Measurements from ENCODE around the gene CREB3L1.
A peak's percentile ranks its signal among the peaks of the same experiment; 100 is the strongest.

CREB3L1 gene

DNA sequence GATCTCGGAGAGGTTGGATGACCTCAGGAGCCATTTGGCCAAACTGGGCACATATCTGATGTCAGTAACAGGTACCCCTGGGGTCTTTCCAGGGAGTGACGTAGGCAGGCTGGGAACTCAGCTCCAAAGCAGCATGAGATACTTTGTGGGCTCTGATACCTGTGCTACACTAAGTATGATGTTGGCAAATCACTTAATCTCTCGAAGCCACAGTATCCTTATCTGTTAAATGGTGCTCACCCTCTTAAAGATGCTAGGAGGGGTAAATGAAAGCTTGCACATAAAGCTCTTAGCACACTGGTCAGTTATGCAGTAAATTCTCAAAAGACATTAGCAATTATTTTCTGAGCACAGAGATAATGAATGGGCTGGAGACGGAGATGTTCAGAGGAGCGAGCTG, 52.7 kb downstream of the CREB3L1 start:
- no peak for DNase-seq

DNA sequence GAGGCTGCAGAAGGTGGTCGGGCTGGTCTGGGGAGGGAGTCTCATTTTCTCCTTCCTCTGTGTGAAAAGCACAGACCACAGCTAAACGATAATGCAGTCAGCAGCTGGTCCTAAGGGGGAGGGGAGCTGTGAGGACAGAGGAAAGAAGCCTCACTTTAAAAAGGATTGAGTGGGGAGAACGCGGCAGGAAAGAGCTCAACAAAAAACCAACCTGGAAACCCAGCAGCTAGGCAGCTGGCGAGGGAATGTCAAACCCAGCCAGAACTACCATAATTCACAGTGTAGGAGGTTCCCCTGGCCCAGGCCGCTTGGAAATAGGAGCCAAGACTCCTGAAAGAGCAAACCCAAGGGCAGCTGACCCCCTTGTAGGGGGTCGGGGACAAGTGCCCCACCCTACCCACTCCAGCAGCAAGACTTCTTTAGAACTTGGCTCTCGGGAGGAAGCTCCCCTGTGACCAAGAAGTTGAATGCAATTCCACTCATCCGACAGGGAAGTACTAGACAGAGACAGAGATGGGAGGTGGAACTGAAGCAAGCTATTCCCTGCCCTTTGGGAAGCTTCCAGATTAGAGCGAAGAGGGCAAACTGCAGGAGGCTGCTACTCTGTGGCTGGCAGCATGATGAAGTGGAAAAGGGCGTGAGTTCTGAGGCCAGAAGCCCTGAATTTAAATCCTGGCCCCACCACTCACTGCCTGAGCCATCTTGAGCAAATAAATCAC, 53.3 kb downstream of the CREB3L1 start:
- no peak for DNase-seq

DNA sequence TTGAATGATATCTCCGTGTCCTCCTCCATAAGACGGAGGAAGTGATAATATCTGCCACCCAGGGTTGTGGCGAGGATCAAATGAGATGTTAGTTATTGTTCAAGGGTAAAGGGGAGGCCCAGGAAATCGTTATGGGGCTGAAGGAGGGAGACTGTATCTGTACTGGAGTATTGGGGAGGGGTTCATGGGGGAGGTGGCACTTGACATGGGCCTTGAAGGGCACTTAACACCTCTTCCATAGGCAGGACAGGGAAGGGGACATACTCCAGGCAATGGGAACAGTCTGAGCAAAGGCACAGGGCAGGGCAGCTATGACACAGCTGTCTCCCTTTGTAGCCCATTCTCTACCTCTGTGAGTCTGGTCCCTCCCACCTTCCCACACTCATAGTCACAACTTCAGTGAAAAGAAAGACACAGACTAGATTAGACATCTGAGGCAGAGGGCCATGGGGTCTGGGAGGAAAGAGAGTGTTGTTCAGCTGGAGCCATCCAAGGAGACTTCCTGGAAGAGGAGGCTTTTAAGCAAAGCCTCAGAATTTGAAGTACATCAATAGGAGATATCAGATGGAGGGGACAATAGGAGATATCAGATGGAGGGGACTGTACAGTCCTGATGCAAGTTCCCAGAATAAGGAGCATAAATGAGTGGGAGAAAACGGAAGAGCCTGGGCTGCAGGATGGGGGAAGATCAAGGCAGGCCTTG, 54.0 kb downstream of the CREB3L1 start:
- no peak for DNase-seq

DNA sequence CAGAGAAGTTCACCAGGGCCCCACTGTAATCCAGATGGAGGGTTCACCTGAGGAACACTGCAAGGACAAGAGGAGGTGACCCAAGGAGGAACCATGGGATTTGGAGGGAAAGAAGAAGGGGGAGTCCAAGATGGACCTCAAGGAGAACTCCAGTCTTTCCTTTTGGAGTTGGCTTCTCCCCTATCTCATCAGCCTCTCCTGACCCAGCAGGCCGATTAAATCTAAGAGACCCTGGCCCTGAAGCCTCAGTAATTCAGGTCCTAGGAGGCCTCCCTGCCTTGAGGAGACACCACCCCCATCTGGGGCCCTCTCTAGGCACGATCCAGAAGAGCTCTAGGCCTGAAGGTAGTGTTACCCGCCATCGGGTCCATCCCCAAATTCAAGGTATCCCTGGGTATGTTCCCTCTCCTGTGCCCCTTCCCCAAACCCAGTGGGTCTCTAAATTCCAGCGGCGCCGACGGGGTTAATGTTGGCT, 54.7 kb downstream of the CREB3L1 start:
- DNase-seq: no peak

DNA sequence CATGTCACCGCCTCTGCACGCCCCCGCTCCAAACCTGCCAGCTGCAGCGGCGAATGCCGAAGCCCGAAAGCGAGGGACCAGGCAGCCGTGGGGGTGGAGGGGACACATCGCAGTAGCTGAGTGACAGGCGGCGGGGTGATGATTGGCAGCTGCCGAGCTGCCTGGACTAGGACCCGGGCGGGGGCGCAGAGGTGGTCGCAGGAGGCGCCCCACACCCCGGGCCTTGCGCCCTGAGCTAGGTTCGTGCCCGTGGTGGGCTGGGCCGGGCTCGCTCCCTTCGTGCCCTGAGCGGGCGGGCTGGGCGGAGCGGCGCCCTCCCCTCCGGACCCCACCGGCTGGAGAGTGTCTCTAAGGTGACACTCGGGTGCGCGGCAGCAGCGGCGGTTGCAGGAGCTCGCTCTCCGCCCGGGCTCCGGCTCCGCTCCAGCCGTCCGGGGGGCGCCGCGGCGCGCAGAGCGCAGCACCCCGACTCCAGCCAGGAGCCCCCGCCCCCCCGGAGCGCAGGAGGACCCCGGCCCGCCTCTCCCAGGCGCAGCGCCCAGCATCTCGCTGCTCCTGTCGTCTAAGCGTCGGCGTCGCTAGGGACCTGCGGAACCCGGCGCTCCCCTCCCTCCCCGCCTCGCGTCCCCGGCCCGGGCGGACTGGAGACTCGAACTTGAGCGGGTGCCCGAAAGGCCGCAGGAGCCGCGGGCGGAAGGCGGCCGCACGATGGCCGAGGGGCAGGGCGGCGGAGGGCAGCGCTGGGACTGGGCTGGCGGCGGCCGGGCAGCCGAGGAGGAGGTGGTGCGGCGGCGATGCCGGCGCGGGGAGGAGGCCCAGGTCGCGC, 55.3 kb downstream of the CREB3L1 start:
- no peak for DNase-seq

DNA sequence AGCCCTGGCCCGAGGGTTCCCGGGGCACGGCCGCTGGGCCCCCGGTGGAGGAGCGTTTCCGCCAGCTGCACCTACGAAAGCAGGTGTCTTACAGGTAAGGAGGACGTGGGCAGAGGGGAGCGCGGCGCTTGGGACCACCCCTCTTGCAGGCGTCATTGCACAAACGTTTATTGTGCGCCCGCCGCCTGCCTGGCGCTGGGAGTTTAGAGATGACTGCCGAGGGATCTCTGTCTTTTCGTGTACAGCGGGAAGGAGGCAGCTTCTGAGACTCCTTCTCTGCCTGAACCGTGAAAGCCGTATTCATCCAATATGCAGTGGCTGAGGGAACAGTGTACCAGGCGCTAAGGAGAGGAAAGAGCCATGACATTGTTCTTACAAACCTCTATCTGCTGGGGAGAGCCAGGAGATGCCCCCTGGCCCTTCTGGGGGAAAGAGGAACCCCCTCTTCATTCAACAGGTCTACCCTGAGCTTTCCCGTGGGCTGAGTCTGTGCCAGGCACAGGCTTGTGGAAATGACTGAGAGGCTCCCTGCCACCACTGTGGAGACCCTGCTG, 56.0 kb downstream of the CREB3L1 start:
- DNase-seq: no peak

DNA sequence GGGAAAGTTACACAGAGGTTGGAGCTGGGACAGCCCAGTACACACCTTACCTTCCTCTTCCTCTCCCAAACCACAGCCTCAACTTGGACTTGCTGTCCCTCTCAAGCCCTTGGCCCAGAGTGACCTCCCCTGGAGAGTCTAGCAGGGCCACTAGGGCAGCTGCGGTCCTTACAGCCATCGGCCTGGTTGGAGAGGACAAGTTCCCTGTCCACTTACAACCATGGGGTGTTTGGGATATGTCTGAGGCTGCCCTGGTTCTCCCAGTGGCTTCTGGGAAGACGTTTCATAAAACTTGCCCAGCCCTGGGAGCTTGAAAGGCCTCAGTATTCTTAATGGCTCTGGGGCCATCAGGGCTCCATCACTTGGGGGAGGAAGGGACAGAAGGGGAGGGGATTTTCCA, 56.7 kb downstream of the CREB3L1 start:
- no peak for DNase-seq

DNA sequence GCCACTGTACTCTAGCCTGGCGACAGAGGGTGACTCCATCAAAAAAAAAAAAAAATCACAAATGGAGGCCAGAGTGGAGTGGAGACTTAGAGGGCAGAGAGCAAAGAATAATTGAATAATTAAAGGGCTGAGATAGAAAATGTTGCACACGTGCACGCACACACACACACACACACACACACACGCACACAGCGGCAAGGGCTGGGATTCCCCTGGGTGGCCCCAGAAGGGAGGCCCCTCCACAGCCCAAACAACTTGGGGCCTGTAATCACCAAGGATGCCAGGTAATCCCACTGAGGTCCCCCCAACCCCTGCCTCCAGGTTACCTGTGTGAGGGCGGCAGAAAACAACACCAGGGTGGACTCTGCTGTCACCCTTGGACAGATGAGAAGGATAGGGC, 57.8 kb downstream of the CREB3L1 start:
- DNase-seq: no peak

DNA sequence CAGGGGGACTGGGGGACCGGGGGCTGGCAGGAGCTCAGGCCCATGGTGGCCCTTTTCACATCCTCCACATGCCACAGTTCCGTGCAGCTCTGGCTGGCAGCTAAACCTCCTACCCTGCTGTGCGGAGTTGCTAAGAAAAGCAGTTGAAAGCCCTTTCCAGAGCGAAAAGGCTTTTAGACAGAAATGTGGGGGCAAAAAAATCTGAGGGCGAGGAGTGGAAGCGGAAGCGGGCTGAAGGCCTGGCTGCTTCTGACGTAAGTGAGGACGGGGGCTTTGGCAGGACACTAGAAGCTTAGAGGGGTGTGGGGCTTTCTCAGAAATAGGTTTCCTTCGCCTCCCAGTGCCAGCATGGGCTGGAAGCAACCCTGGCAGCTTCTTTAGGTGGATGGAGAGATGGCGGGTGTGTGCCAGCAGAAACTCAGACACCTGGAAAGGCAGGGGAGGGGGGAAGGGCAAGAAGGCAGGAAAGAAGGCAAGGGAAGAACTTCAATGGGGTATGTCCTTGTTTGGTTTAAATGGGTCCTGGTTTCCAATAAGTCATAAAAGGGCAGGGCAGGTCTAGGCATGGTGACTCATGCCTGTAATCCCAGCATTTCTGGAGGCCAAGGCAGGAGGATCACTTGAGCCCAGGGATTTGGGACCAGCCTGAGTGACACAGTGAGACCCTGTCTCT, 58.6 kb downstream of the CREB3L1 start:
- DNase-seq: no peak

DNA sequence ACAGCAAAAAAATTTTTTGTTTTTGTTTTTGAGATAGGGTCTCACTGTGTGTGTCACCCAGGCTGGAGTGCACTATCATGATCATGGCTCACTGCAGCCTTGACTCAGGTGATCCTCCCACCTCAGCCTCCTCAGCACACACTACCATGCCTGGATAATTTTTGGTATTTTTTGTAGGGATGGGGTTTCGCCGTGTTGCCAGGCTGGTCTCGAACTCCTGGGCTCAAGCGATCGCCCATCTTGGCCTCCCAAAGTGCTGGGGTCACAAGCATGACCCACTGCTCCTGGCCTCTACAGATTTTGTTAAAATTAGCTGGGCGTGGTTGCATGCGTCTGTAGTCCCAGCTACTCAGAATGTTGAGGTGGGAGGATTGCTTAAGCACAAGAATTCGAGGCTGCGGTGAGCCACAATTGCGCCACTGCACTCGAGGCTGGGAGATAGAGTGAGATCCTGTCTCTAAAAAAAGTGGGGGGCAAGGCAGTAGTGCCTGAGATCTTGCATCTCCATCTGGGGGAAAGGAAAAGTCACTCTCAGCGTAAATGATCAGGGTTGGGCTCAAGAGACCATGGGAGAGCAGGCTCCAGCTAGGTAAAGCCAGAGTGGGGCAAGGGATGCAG, 59.2 kb downstream of the CREB3L1 start:
- DNase-seq: no peak

DNA sequence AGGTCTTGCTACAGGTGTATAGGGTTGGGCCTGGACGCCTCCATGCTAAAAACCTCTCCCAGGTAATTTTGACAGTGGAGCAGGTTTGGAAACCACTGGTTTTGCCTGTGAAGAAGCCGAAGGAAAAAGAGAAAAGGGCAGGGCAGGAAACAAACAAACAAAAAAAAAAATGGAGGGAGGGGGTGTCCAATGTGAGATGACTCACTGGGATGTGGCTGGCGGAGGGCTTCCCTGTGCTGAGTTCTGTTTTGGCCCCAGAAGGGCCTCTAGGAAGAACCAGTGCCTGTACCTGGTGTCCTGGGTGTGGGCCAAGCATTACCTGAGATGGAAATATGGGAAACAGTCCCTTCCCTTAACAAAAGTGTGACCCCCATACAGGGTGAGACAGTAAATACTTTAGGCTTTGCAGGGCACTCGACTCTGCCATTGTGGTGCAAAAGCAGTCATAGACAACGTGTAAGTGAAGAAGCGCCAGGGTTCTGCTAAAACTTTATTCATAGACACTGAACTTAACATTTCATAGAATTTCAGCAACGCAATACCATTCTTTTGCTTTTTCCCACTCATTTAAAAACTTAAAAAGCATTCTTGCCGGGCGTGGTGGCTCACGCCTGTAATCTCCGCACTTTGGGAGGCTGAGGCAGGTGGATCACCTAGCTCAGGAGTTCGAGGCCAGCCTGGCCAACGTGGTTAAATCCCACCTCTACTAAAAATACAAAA, 60.3 kb downstream of the CREB3L1 start:
- no peak for DNase-seq

DNA sequence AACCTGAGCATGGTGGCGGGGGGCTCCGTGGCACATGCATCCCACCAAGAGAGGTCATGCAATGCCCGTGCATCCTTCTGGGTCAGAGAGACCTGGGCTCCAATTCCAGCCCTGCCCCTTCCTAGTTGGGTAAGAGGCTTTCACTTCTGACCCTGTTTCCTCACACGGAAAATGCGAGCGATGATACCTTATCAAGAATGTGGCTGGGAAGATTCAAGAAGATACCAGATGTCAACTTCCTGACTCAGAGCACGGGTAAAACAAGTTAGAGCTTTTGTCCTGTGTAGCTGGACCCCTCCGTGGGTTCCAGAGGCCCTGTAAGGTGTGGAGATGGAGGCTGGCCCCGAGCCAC, 61.1 kb downstream of the CREB3L1 start:
- no peak for DNase-seq

DNA sequence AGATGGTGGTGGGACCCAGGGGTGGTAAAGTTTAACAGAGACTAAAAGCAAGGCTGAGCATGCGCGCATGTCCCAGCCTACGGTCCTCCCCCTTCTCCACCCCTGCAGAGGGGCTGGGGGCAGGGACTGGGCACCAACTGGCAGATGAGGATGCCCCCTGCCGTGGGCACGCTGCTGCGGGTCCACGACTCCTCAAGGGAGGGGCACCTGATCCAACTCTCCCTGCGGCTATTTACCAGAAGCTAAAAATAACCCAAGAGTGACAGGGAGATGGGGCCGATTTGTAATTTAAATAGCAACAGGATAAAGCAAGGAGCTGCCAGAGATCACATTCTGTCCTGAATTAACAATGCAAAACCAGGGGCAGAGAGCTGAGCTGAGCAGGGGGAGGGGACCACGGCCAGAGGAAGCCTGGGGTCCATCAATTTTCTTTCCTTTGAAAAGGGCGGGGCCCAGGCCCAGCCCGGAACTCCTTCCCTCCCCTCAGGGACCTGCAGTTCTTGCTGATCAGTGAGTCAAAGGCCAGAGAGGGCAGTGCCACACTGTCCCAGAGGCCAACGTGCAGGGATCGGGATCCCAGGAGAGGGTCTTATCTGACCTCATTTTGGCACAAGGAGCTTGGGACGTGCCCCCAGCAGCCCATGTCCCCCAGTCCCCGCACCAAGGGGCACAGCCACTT, 61.7 kb downstream of the CREB3L1 start:
- no peak for DNase-seq

DNA sequence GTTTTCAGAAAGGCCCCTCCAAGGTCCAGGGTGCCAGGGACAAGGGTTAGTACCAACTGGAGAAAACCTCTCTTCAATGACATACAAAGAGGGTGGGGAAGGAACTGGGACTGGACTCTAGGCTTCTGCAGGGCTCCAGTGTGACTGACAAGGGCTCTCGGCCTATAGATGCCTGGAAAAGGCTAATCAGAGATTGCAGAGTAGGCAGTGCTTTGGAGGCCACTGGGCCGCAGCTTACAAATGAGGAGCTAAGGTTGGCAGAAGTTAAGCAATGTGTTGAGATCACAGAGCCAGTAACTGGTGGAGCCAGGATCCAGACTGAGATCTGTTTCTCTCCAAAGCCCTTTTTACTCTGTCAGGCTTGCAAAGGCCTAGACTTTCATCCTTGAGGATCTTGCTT, 62.4 kb downstream of the CREB3L1 start:
- no peak for DNase-seq

DNA sequence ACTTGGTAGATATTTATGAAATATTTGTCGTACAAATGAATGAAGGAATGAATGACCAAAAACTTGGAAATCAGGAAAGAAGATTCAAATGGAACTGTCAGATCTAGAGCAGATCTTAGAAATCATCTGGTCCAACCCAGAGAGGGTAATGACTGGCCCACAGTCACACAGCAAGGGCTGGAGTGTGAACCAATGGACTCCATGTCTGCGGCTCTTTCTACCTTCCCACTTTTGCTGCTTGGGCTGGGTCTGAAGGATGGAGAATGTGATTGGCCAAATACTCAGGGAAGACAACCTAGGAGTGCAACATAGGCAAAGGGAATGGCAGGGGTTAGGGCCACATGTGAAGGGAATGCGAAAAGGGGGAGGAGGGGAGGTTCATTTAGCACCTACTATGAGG, 64.0 kb downstream of the CREB3L1 start:
- DNase-seq: no peak

DNA sequence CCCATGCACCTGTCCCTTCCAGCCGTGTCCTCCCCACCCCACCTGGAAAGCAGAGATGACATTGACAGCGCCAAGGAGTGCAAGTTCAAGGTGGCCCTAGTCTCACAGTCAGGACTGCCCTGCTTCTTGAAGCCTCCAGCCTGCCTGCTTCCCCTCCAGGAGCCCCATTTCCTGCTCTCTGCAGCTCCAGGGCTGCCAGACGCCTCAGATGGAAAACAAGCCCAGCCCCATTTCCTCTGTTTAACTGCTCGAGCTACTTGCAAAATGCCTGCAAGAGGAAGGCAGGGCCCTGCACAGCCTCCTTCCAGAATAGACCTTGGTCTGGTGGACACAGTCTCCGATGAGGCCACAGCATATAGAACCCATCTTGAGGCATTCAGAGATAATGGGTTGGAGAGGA, 64.8 kb downstream of the CREB3L1 start:
- no peak for DNase-seq

DNA sequence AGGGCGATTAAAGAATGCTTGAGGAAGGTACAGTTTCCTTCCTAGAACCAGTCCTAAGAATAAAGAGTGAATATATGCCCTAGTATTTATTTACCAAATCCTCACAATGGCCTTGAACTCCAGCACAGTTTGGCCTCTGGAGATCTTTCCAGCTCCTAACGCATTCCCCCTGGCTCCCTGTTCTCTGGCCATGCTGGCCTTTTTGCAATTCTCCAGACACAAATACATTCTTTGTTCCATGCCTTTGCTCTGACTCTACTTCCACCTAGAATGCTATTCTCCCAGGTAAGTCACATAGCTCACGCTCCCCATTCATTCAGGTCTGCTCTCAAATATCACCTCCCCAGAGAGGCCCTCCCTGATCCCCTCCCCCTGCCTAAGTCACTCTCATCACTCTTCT, 66.1 kb downstream of the CREB3L1 start:
- DNase-seq: no peak

DNA sequence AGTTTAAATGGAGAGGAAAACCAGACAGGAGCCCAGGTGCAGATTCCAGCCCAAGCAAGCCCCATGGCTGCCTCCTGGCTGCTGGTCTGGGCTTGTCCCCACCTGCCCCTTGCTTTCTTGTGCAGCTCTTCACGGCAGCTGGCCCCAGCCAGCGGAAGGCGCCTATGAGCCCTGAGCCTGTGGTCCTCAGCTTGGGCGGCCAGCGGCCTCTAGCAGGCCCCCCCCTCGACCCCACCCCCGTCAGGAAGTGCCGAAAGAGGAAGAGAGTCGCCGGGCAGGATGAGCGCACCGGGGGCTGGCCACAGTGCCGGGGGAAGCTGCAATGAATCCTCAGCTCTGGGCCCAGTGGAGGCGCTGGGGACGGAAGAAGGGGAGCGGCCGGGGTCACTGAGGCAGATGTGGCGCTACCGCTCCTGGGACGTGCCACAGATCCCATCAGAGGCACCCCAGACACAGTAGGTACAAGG, 67.7 kb downstream of the CREB3L1 start:
- DNase-seq: no peak

DNA sequence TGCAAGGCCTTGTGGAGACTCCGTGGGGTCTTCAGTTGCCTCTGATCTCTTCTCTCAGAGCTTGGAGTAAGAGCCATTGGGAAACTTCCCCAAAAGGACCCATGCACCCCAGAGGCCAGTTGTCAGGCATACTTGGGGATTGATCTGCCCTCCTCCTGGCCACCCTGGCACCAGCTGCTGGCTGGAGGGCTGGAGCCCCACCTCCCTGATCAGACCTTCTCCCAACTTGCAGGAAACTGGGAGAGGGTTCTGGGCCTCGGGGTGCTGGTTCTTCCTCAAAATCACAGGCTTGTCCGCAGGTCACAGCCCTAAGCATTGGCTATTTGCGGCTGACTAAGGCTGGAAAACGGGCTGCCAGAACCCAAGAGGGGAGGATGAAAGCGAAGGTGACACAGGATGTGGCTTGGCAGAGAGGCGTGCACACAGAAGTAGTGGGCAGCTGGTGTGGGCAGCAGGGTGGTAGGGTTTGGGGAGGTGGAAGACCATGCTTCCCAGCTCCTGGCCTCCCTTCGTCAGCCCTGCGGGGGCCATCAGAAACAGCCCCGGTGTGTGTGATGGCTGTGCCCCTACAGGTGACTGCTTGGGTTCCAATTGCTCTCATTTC, 68.5 kb downstream of the CREB3L1 start:
- no peak for DNase-seq

DNA sequence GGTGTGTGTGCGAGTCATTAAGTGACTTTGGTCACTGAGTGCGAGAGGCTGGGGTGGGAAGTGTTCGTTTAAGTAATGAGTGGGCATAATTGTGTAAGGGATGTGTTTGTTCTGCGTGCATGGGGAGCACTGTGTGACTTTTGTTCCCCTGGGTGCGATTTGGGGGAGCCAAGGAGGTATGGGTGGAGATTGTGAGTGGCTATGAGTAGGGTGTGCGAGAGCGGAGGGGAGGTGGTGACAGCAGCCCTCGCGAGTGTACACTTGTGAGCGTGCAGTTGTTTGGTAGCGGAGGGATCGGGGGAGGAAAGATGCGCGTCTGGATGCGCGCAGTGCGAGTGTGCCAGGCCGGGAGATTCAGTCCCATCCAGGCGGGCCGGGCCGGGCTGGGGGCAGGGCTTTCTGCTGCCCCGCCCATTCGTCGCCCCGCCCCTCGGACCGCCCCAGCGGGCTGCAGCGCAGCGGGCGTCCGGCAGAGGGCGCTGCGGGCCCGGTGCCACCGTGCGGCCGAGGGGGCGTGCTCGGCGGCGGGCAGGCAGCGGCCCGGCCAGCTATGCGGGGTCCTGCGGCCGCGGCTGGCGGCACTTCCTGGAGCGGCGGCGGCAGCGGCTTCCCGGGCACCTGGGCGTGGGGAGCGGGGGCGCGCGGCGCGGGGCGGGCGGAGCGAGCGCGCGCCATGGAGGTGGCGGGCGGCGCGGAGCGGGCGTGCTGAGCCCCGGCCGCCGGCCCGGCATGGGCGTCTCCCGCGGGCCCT, 69.6 kb downstream of the CREB3L1 start, which contains the start of gene DGKZ:
DGKZ (plus strand) TSS at position 578 of the 751 bp plus-strand sequence. CDS start 197 bp downstream, outside the sequence.
- peak; percentile 84 for DNase-seq

All from fibroblast of skin of right biceps (primary cell).